GM21390 (cell line): ENCODE measurements around the gene CNTN5.

Experiments
- ATAC-seq: cut with Tn5 transposase; IDR thresholded peaks from one replicate; pipeline ENCODE4 v1.9.1; 2021; ENCODE audit not compliant: unreplicated experiment

Gene CNTN5

DNA sequence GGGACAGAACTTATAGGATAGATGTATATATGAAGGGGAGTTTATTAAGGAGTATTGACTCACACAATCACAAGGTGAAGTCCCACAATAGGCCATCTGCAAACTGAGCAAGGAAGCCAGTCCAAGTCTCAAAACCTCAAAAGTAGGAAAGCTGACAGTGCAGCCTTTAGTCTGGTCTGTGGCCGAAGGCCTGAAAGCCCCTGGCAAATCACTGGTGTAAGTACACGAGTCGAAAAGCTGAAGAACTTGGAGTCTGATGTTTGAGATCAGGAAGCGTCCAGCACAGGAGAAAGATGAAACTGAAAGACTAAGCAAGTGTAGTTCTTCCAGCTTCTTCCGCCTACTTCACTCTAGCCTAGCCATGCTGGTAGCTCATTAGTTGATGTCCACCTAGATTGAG, 866.7 kb downstream of the CNTN5 start:
- ATAC-seq, result no peak

DNA sequence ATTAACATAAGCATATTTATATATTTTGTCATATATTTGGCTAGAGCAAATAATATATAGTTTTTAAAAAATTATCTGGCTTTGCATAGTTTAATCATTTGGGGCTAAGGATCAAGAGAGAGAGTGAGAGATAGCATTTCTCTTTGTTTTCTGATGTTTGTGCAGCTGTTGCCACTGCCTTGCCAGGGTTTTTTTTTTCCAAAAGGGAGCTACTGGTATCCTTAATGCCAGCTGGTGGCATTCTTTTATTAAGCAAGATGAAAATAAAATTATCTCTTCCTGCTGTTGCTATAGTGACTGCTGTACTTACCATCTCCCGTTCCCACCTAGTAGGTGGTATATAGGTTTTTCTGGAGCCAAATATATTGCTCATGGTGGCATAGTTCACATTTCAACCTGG, 873.1 kb downstream of the CNTN5 start:
- no peak for ATAC-seq

DNA sequence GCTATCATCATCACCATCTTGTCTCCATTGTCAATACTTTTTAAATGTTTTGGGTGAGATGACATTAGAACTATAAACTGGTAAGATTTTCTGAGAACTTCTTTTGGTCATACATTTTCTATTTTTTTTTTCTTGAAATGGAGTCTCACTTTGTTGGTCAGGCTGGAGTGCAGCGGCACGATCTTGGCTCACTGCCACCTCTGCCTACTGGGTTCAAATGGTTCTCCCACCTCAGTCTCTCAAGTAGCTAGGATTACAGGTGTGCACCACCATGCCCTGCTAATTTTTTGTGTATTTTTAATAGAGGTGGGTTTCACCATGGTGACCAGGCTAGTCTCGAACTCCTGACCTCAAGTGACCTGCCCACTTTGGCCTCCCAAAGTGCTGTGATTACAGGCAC, 880.4 kb downstream of the CNTN5 start:
- ATAC-seq, result no peak

DNA sequence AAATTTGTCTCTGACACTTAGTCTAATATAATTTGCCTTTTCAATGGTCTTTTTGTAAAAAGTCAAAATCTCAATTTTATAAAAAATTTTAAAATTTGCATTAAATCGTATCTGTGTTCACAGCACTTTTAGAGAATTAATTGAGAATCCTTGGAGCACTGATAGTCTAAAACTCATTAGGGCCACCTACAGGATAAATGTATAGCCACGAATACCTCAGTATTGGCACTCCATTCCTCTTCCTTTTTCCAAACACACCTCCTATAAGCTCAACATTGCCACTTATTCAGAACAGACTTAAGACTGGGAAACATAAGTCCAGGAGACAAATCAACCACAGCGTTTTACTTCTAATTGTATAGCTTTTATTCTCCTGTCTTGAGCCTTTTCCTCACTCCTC, 890.4 kb downstream of the CNTN5 start:
- ATAC-seq, result no peak

DNA sequence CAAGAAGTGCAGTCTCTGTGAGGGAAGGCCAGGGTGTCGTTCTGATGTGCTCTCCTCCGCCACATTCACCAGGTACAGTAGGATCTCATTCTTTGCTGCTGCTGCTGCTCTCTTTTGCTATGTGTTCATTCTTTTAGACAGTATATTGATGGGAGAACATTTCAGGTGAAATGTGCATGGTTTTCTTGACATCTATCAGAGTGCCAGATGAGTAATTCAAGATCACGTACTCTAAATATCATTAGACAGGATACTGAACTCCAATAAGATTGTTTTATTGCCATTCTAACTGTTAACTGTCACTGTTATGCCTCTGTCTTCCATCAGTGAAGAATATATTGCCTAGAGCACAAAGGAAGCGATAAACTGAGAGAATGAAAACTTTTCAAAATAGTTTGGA, 895.3 kb downstream of the CNTN5 start:
- no peak for ATAC-seq

DNA sequence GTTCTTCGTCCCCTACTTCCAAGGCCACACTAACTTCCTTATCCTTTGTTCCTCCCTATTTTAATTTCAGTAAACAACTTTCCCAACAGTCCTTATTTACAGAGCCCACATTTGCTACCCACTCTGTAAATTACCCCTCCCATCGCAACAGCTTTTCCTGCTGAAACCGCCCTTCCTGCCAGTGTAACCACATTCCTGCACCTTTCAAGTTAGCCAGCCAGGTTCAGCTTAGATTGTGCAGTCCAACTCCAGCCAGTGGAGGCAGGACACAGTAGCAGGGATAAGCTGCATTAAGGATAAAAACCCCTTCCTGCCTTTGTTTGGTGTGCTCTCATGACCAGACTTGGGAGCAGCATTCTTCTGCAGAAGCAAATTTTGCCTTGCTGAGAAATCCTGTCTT, 898.0 kb downstream of the CNTN5 start:
- no peak for ATAC-seq

DNA sequence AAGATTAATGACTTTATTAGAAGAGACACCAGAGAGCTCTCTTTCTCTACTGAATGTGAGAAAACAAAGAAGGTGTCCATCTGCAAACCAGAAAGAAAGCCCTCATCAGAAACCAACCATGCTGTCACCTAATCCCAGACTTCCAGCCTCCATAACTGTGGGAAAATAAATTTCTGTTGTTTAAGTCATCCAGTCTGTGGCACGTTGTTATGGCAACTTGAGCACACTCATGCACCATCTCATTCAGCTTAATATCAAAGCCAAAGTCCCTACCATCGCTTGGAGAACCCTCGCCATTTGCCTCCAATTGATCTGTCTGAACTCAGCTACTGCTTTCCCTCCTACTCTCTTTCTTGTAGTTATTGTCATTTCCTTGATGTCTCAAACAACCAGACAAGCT, 900.2 kb downstream of the CNTN5 start:
- ATAC-seq, result no peak

DNA sequence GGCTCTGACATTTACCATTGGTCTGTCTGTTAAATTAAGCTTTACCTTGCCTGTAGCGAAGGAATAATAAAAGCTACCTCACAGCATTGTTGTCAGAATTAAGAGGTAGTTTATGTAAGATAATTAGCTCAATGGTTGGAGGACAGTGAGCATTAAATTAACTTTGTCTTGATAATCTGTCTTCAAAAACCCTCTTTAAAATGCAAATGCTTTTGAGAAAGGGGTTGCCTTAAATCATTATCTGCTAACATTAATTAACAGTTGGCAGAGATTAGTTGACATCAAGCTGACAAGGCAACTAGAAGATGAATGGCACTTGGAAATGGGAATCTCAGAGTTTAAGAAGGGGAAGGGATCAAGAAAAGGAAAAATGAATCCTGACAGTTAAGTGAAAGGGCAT, 905.2 kb downstream of the CNTN5 start:
- no peak for ATAC-seq

DNA sequence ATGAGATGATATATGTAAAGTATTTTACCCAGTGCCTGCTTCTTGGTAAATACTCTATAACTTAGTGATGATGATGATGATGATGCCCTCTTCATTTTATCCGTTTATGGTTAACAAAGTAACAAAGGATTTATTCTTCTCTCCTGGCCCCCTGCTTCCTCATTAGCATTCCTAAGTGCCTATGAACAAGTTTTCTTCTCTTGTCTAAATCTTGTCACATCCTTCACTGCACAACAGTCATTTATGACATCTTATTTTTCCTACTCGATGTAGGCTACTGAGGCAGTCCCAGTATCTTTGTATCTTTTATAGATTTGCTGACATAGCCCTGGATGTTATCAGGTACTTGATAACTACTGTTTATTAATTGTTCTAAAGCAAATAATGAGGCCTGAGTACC, 911.9 kb downstream of the CNTN5 start:
- no peak for ATAC-seq

DNA sequence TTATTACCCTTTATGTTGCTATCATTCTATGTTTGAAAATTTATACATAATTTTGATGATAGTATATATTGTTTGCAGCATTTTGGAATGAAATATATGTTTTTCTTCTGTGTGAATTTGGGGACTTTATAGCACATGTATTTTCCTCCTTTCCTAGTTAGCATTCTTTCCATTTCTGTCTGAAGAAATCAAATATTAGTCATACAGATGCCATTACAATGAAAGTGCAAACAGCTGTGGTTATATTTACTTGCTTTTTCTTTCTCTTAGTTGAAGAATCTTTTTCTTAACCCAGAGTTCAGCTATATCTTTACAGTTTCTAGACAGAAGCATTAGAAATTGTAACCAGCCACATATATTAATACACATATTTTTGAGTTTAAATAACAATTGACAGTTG, 913.3 kb downstream of the CNTN5 start:
- ATAC-seq, result no peak

DNA sequence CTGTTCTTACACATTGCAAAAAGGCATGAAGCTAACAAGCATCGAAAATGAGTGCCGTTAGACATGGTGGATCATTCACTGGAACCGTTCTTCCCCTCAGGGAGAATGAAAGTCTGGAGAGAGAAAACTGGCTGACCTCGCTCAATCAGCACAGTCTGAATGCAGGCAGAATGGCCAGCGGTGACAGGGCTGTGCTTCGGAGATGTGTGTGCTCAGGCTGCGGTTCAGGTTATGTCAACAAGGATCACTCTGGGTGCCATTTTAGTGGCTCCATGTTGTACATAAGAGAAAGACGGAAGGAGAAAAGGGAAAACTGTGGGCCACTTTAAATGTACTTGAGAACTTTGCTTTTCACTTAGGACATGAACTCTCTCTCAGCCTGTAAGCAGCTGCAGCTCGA, 916.6 kb downstream of the CNTN5 start:
- ATAC-seq, result no peak

DNA sequence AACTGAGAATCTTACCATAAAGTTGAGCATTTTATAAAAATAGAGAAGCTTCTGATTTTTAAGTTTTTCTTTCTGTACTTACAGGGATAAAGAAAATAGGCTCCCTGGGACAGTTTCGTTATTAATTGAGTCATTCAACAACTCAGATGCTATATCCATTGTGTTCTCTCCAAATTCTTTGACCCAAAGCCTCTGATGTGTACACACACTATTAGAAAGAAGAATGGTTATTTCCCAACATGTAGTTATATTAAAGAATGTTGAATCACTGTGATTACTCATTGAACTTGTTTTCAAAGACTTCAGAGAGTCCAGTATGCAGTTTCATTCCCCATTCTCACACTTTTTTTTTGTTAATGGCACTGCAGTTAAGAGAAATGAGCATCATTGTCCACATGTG, 932.1 kb downstream of the CNTN5 start:
- no peak for ATAC-seq

DNA sequence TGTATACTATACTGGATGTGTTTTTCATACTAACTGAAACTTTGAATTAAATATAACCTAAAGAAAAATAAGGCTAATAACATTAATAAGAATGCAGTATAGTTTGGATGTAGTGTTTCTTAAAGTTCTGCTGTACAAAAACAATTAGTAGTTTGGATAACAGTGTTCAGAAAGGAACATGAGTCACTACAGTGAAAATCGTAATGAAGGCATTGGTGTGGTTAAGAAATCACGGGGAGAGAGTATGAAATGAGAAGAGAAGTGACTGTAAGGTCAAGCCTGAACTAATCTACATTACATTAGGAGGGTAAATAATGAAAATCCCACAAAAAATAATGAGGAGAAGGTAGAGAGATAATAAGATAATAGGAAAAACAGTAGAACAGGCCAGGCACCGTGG, 939.8 kb downstream of the CNTN5 start:
- ATAC-seq, result no peak

DNA sequence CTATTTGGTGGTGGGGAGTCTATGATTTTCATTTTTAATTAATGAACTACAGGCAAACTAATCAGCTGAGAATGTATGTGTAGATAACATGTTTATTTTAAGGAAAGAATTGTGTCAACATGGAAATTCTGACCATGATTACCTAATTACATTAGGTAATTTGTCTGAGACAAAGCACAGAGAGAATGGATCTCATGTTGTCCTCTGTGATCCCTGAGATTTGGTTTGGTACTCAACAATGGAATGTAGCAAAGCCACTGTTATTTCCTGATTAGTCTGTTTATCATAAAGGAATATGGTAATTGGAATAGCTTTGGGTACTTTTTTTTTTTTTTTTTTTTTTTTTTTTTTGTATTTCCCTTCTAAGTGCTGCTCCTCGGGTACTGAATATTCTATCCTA, 947.6 kb downstream of the CNTN5 start:
- ATAC-seq, result no peak

DNA sequence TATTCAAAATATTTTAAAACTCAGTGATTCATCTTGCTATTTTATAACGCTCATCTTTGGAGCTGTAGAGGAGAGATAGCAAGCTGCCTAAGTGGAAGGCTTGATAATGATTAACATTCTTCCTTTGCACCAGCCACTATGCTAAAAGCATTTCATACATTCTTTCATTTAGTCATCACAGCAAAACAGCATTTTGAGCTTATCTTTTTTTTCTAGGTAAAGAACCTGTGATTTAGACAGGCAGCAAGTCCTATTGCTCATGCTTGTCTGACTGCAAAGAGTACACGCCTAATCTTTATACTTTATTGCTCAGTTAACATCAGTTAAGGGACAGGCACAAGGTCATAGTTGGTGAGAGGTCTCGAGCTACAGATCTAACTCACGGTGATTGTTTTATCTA, 953.2 kb downstream of the CNTN5 start:
- no peak for ATAC-seq

DNA sequence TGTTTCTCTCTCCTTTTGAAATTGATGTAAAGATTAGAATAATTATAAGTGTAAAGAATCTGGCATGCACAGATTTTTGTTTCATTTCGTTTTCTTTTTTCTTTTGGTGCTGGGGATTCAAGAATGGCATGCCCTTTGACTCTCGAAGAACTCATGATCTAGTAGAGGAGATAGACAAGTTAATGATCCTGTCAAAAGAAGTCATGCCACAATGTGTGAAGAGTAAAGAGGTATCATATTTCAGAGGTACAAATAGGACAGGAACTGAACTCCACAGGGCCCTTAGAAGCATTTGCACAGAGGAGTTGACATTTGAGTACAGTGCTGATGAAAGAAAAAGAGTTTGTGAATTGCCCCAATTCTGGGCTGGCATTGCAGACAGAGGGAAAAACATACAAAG, 958.3 kb downstream of the CNTN5 start:
- ATAC-seq, result no peak

DNA sequence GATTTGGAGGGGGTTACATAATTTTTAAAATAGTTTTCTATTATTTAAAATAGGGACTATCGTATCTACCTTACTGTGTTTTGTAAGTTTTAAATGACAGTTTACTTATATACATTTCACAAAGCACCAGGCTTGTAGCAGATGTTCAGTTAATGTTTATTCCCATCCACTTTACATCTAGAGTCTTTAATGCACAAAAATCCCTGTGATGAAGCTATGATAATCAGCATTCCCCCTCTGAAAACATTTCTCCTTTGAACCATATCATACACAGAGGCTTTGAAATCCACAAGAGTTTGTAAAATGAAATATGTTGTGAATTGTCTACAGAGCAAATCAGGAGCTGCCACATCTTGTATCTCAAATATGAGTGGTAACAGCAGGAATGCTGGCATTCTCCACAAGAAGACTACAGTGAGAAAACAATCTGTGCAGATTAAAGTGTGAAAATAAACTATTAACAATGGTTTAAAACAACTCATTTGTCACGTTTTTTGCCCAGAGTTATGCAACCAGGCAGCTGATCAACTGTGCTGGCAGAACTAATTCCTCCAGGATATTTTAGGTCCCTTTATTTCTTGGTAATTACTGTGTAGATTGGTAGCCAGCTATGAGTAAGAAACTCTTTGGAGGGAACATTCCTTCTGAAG, 967.2 kb downstream of the CNTN5 start:
- ATAC-seq, result no peak

DNA sequence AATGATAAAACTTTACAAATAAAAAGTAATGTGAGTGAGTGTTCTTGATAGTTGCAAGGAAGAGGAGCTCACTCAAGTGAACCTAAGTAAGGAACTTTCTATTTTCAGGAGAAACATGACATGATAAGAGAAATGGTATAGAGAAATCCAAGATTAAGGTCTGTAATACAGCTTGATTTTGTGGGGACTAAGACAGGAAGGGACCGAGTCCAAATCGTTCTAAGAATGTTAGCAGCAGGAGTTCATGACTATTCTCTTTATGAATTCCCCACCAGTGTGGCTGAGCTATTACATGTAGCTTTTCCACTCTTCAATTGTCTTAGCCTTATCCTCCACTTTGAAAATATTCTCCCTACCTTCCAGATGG, 967.7 kb downstream of the CNTN5 start:
- ATAC-seq, result no peak

DNA sequence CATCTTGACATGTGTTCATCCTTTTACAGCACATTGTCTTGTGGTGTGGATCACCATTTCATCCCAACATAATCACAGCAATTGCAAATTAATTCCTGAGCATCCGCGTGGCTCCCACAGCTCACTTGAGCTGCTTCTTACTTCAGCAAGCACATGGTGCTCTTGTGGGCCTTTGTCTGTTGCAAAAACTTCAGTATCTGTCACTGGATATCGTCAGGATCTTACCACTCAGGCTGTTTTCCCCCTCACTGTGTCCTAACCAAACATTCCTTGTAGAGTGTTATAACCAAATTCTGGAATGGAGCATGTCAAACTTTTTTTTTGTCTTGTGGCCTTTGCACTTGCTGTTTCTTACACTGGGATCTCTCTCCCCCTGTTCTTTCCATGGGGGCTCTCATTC, 983.2 kb downstream of the CNTN5 start:
- ATAC-seq, result no peak

DNA sequence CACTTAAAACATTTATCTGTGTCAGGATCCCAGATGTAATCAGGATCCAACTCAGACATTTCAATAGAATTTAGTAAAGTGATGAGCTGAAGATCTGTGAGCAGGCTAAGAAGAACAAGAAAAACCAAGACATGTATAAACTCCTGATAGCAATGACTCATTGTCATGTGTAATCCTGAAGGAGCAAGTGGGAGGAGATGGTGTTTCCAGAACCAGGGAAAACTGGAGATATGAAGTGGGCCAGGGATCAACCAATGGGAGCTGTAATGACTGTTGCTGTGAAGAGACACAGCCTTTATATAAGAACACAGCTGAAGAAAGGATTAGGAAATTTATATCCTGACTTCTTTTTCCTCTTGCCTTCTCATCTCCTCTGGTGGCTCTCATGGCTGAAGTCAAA, 983.8 kb downstream of the CNTN5 start:
- ATAC-seq, result no peak

DNA sequence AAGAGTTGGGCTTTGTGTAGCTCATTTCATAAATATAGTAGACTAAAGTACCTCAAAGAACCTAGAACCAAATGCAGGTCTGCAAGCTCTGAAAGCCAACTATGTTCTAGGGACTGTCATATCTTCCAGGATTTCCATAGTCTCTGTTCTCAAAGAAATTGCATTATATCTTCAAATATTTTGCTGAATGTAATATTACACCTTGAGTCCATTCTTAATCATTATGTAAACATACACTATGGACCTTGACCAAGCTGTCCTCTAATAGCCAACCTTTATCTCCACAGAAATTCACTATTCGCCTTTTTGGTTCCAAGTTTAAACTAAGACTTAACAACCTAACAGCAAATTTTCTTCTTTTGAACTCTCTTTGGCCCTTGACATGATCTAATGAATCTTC, 987.7 kb downstream of the CNTN5 start:
- ATAC-seq, result no peak

DNA sequence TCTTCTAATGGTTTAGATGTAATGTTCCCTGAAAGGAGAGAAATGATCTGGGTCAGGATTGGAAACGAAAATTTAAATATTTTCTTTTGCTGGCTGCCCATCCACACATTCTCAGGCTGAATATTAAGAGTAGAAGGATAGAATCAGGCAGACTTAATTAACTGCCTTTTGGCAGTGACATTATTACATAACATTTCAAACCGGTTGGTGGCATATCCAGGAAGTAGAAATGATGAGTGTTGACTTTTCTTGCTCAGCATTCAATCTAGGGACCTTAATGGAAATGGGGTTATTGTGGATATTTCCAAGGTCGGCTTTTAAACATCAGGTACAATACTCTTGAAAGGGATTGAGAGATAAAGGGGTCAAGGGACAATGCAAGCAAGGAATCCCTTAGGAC, 989.0 kb downstream of the CNTN5 start:
- no peak for ATAC-seq

DNA sequence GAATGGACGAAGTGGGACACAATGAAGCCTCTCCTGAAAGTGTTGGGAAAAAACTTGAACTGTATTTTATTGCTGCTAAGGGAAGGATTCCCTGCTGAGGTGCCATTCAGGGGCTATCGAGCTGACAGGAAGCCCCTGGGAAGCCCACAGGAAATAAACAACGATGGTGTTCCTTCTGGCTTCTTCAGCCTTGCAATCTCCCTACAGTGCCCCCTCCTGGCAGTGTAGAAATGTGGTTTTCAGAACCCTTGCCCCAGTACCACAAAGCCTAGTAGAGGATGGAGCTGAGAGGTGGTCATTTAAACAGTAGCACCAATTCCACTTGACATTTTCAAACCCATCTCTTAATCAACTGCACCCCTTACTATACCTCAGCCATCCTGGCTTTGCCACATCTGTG, 989.6 kb downstream of the CNTN5 start:
- ATAC-seq, result no peak

DNA sequence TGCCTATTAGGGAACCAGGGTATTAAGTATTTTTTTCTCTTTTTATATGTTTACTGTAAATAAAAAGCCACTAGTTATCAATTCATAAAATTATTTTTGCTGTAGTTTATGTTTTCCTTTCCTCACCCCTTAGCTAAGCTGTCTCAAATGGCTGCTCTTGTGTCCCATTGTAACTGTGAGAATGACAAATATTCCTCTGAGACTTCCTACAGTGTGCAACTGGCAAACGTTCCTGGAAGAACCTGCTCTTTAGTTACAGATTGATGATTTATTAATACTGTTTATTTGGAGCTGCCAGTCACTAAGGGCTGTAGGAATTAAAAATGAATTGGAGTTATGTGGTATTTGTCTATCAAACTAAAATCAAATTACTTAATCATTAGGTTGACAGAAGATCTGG, 990.9 kb downstream of the CNTN5 start:
- ATAC-seq, result no peak
